K562 (cell line): Measurements from ENCODE around the gene SMIM22. TPM values are rescaled to one million over a fixed set of nuclear protein-coding genes. Genes with fewer than 3 reads are reported as not detected.

Experiments used
- CCNT2 ChIP-seq: IDR thresholded peaks from 2 replicates; pipeline ENCODE4 v1.6.1; 2011; ENCODE audit warnings: borderline replicate concordance, low read depth, mild to moderate bottlenecking, moderate library complexity, mixed read lengths, low read length; ENCODE audit not compliant: insufficient read length; ENCODE audit errors: extremely low read depth
- EGR1 ChIP-seq: fragments of 450-650 bp; conservative IDR thresholded peaks from 2 replicates; pipeline ENCODE4 v1.6.1; 2017; ENCODE audit warnings: mild to moderate bottlenecking
- ELF4 ChIP-seq: fragments of 450-650 bp; formaldehyde crosslinking; IDR thresholded peaks from 2 replicates; pipeline ENCODE4 v1.4.0; 2022; ENCODE audit warnings: missing genetic modification characterization
- FIP1L1 ChIP-seq: fragments of 200-400 bp; formaldehyde crosslinking; IDR thresholded peaks from 2 replicates; pipeline ENCODE4 v1.6.1; 2018; ENCODE audit warnings: mild to moderate bottlenecking, low read depth, low read length; ENCODE audit not compliant: poor library complexity, severe bottlenecking
- GABPB1 ChIP-seq: sonication (generic); formaldehyde crosslinking; IDR thresholded peaks from 2 replicates; pipeline ENCODE4 v1.8.0; 2022; ENCODE audit warnings: mild to moderate bottlenecking, missing genetic modification reagents
- HDAC8 ChIP-seq: fragments of 450-650 bp; IDR thresholded peaks from 2 replicates; pipeline ENCODE4 v1.6.1; 2016; ENCODE audit warnings: mild to moderate bottlenecking, missing genetic modification characterization, moderate library complexity, missing compliant biosample characterization
- HNRNPH1 ChIP-seq: fragments of 200-400 bp; formaldehyde crosslinking; optimal IDR thresholded peaks from 2 replicates; pipeline ENCODE3; 2017; ENCODE audit warnings: low read depth, mild to moderate bottlenecking, low read length, moderate library complexity
- MAZ ChIP-seq, 2 experiments: fragments of 450-650 bp in 1 of 2; sonication (generic) in 1 of 2; formaldehyde crosslinking; IDR thresholded peaks in 1 of 2; conservative IDR thresholded peaks in 1 of 2; 2 replicates each; pipeline versions ENCODE4 v1.4.0 to v1.5.0; 2020; ENCODE audit warnings: mild to moderate bottlenecking in 1 of 2, missing genetic modification reagents in 1 of 2
- POLR2G ChIP-seq: fragments of 200-400 bp; formaldehyde crosslinking; IDR thresholded peaks from 2 replicates; pipeline ENCODE4 v1.6.1; 2017; ENCODE audit warnings: low read depth, mild to moderate bottlenecking, antibody characterized with exemption, low read length, moderate library complexity
- POLR2H ChIP-seq: IDR thresholded peaks from 2 replicates; pipeline ENCODE4 v1.6.1; 2016; ENCODE audit warnings: missing genetic modification characterization, low read depth, mild to moderate bottlenecking, control low read depth, missing compliant biosample characterization, moderate library complexity
- RBBP5 ChIP-seq: fragments of 200-600 bp; sonication (generic); IDR thresholded peaks from 2 replicates; pipeline ENCODE4 v1.6.1; 2012; ENCODE audit warnings: borderline replicate concordance, mild to moderate bottlenecking, low read length, control low read depth, inconsistent platforms; ENCODE audit not compliant: insufficient read depth, poor library complexity, severe bottlenecking
- RBFOX2 ChIP-seq: fragments of 200-400 bp; formaldehyde crosslinking; IDR thresholded peaks from 2 replicates; pipeline ENCODE4 v1.6.1; 2017; ENCODE audit warnings: low read depth, mild to moderate bottlenecking, low read length, moderate library complexity
- RBM22 ChIP-seq: fragments of 200-400 bp; formaldehyde crosslinking; IDR thresholded peaks from 2 replicates; pipeline ENCODE4 v1.6.1; 2018; ENCODE audit warnings: low read length, low read depth; ENCODE audit not compliant: poor library complexity, severe bottlenecking
- SP2 ChIP-seq: IDR thresholded peaks from 2 replicates; pipeline ENCODE4 v1.6.1; 2011; ENCODE audit warnings: mild to moderate bottlenecking, low read depth, low read length, moderate library complexity; ENCODE audit not compliant: poor library complexity, severe bottlenecking; ENCODE audit errors: extremely low read depth
- ZBTB33 ChIP-seq: sonication (generic); formaldehyde crosslinking; IDR thresholded peaks from 2 replicates; pipeline ENCODE4 v1.8.1; 2023; ENCODE audit warnings: mild to moderate bottlenecking, missing genetic modification reagents
- ZNF263 ChIP-seq: sonication (generic); formaldehyde crosslinking; IDR thresholded peaks from 2 replicates; pipeline ENCODE4 v1.8.0; 2022; ENCODE audit warnings: mild to moderate bottlenecking, missing genetic modification reagents, borderline replicate concordance
- polyA plus RNA-seq, 8 experiments: library from polyadenylated mRNA; depleted of rRNA in 4 of 8; stranded (reverse) in 5 of 8; unstranded in 3 of 8; fragments of >200 nt; fragmentation: Nextera tagmentation in 2 of 8; fragmentation: Illumina TruSeq in 1 of 8; extraction: Ambion mirVana in 2 of 8; extraction: Trizol in 1 of 8; gene quantifications; 2 replicates each; pipeline versions ENCODE4 v1.2.1 to v1.2.3, GENCODE V29; 2011 to 2014; ENCODE audit warnings: inconsistent platforms in 1 of 8, missing spikeins in 1 of 8
- total RNA-seq, 7 experiments: library from RNA; depleted of rRNA in 6 of 7; stranded (reverse); fragments of >200 nt in 6 of 7; fragmentation: Illumina TruSeq in 2 of 7; extraction: Trizol in 2 of 7; gene quantifications; 2 replicates each; pipeline versions ENCODE4 v1.2.1 to v1.2.3, GENCODE V29; 2011 to 2021; ENCODE audit warnings: low replicate concordance in 1 of 7
- TF ChIP-seq, protein P1 (sequence below), 2 experiments: IDR thresholded peaks; 2 replicates each; pipeline ENCODE4 v1.6.1; 2011; ENCODE audit warnings: borderline replicate concordance in 1 of 2, control low read depth in 1 of 2, low read depth in 1 of 2, low read length in 1 of 2, mild to moderate bottlenecking in 1 of 2, mixed read lengths in 1 of 2, moderate library complexity in 1 of 2; ENCODE audit not compliant: insufficient read depth in 1 of 2, insufficient read length in 1 of 2, poor library complexity in 1 of 2, severe bottlenecking in 1 of 2; ENCODE audit errors: extremely low read depth in 1 of 2

SMIM22 gene
- total and polyA plus RNA-seq, 9 of the 15 experiments (the other 6 are each of a cell fraction or from before 2014, with no cell fraction given): not detected

GRCh38 chr16:4802659-4803287 lies 7.6 kb downstream of the SMIM22 start (continued):
- TF ChIP-seq CCNT2 (peak; percentile 55), POLR2H (tag) (peak; percentile 58), HNRNPH1 (peak; percentile 31), FIP1L1 (peak; percentile 83), RBM22 (peak; percentile 56), ZNF263 (CRISPR knock-in tag) (peak; percentile 4; the same call in 1 of the 2 replicates), ELF4 (CRISPR knock-in tag) (0 out of 2 replicates have a peak, but pooled peaks have one; percentile 8), MAZ (CRISPR knock-in tag; conservative IDR thresholded peaks at IDR 0.05 in 1 of 2, IDR thresholded peaks at IDR 0.05 in 1 of 2) (peak; percentile 13 to 52; a peak in 1 of 4 replicates), POLR2G (peak; percentile 88), SP2 (peak; percentile 82), RBBP5 (peak; percentile 75), ZBTB33 (no peak), RBFOX2 (peak; percentile 81), HDAC8 (tag) (no peak), EGR1 (peak; percentile 84), GABPB1 (CRISPR knock-in tag) (0 out of 2 replicates have a peak, but pooled peaks have one; percentile 54)
- TF ChIP-seq, protein P1, sequence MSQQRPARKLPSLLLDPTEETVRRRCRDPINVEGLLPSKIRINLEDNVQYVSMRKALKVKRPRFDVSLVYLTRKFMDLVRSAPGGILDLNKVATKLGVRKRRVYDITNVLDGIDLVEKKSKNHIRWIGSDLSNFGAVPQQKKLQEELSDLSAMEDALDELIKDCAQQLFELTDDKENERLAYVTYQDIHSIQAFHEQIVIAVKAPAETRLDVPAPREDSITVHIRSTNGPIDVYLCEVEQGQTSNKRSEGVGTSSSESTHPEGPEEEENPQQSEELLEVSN (IDR thresholded peaks at IDR 0.05; ENCODE audit: borderline replicate concordance in 1 of 2, extremely low read depth in 1 of 2, insufficient read depth in 1 of 2, insufficient read length in 1 of 2, low read depth in 1 of 2, low read length in 1 of 2, poor library complexity in 1 of 2, severe bottlenecking in 1 of 2): peak in 1 of 2 experiments; percentile 62
